ENCODE results near the gene TBC1D23. TPM values are rescaled to one million over a fixed set of nuclear protein-coding genes. Genes with fewer than 3 reads are reported as not detected.
"Not testable (repeated sequence)": the region's sequence is repeated elsewhere in the genome, so short reads cannot be mapped to it uniquely, and the experiment has no call there.

Gene TBC1D23
- total RNA-seq, 2 donors from 2014 or later, result 16.9 to 21.6 TPM

GRCh38 chr3:100245136-100245535, 15.7 kb upstream of the TBC1D23 start:
- H3K9me3 Mint-ChIP-seq, result no peaks in the 10 kb centered on the region
- H3K27ac Mint-ChIP-seq, result no peak overlapping the region
- ATAC-seq (no peak), DNase-seq (ENCODE audit: low spot score in 2 of 2) (no peak)
- no peaks in the 10 kb centered on the region for H3K36me3 Mint-ChIP-seq

DNA sequence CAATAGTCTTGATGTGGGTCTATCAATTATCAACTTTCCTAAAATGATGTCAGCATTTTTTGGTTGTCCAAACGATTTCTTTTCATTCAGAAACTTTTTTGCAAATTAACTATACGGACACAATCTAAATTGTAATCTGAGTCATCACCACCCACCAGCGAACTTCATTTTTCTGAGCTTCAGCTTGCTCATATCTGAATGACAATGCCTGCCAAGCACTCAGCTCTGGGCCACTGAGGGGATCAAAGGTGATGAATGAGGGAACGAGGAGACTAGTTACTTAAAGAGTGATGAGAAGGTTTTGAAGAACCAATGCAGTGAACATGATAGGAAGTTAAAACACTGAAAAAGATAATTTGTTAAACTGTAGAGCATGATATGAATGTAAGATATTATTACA, 14.9 kb upstream of the TBC1D23 start:
- peaks cover 0 to 6% of the 10 kb centered on the region in 2 donors for H3K36me3 Mint-ChIP-seq
- peak overlapping the region in 1 of 2 donors; percentile 41 for H3K27ac Mint-ChIP-seq
- peak in 1 of 2 donors; percentile 31 for DNase-seq (ENCODE audit: low spot score in 2 of 2)
- ATAC-seq, result peak in 1 of 2 donors; percentile 90
- no peaks in the 10 kb centered on the region for H3K9me3 Mint-ChIP-seq

DNA sequence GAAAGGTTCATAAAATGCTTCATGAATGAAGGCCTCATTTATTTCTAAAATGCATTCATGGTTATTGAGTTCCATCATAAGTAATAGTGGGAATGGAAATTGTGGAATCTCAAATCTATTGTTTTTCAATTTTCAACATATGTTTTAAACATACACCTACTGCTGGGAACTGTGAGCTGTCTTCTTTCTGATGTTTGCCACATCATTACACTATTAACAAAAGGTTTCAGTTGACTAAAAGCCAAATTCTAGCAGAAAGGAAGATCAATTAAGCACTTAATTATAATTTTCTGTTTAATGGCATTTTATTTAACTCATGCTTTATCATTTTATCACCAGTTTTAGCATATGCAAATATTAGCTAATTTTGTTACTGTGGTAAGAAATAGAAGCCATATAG, 13.8 kb upstream of the TBC1D23 start:
- Mint-ChIP-seq H3K9me3 (no peaks in the 10 kb centered on the region), H3K27ac (peak overlapping the region in 1 of 2 donors; percentile 34), H3K36me3 (peaks cover 0 to 6% of the 10 kb centered on the region in 2 donors)
- DNase-seq (ENCODE audit: low spot score in 2 of 2), result no peak
- ATAC-seq, result peak in 1 of 2 donors; percentile 70

GRCh38 chr3:100252001-100252400, 8.8 kb upstream of the TBC1D23 start:
- Mint-ChIP-seq H3K9me3 (no peaks in the 10 kb centered on the region), H3K27ac (no peak overlapping the region), H3K36me3 (peaks cover 0 to 6% of the 10 kb centered on the region in 2 donors)
- no peak for DNase-seq (ENCODE audit: low spot score in 2 of 2)
- no peak for ATAC-seq

GRCh38 chr3:100254168-100254777, 6.5 kb upstream of the TBC1D23 start:
- Mint-ChIP-seq H3K9me3 (no peaks in the 10 kb centered on the region), H3K36me3 (peaks cover 0 to 6% of the 10 kb centered on the region in 2 donors), H3K27ac (no peak overlapping the region)
- ATAC-seq, result peak; percentile 80 to 83
- peak in 1 of 2 donors; percentile 38 for DNase-seq (ENCODE audit: low spot score in 2 of 2)

- Mint-ChIP-seq H3K36me3 (peaks cover 15% of the 10 kb centered on the region in 2 donors), H3K9me3 (no peaks in the 10 kb centered on the region), H3K27ac (no peak overlapping the region)
- no peak for ATAC-seq
- DNase-seq (ENCODE audit: low spot score in 2 of 2), result no peak
These were observed 4.1 kb upstream of the TBC1D23 start for GRCh38 chr3:100256731-100257151.

GRCh38 chr3:100257586-100257985, 3.2 kb upstream of the TBC1D23 start:
- Mint-ChIP-seq H3K9me3 (no peaks in the 10 kb centered on the region), H3K36me3 (peaks cover 16 to 17% of the 10 kb centered on the region in 2 donors), H3K27ac (no peak overlapping the region)
- ATAC-seq, result no peak
- DNase-seq (ENCODE audit: low spot score in 2 of 2), result no peak

DNA sequence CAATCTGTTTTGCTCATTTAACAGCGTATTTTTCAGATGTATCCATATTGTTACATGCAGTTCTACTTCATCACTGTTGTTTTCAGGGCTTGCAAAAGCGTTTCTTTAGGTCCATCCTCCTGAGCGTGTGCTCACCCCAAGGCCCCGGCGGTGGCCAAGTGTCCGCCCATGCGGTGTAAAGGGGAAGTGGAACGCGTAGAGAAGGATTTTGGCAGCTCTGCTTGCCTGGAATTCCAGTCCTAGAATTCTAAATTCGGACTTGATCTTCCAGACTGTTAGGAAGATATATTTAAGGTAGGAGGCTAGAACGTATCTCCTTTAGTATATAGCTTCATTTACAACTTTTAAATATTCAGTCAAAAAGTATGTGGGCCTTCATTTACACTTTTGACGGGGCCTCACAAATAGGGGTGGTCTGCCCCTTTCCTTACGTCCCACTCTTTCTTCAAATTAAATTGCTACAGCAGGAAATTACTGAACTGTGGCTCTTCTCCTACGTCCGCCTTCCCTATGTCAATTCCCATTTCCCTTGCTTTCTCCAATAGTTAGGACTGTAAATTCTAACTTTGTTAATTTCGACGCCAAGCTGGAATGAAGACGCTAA, 609 bp upstream of the TBC1D23 start:
- no peak for DNase-seq (ENCODE audit: low spot score in 2 of 2)
- Mint-ChIP-seq H3K27ac (peak overlapping the region; percentile 92 to 97), H3K36me3 (peaks cover 16 to 17% of the 10 kb centered on the region in 2 donors), H3K9me3 (no peaks in the 10 kb centered on the region)
- ATAC-seq, result no peak

DNA sequence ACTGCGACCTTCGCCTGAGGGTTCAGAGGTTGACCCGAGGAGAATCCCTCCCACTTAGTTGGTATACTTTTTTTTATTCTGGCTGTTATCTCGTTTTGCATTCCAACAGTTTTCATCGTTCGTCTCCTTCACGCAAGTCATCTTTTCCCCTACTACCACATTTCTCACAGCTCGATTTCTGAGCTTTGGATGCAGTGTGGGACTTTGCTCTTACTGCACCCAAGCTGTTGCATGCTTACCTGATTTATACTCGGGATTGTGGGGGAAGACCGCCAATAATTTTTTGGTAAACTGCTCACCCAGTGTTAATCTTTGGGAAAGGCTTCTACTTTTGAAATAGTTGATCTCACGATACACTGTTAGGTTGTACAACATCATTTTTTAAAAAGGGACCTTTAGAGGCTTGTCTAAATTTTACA, 702 bp downstream of the TBC1D23 start:
- H3K27ac Mint-ChIP-seq, result peak overlapping the region; percentile 92 to 97
- ATAC-seq (no peak), DNase-seq (ENCODE audit: low spot score in 2 of 2) (no peak)
- H3K9me3 Mint-ChIP-seq, result no peaks in the 10 kb centered on the region
- H3K36me3 Mint-ChIP-seq, result peaks cover 16 to 17% of the 10 kb centered on the region in 2 donors

GRCh38 chr3:100262925-100263324, 2.1 kb downstream of the TBC1D23 start:
- DNase-seq (ENCODE audit: low spot score in 2 of 2); ATAC-seq; H3K27ac Mint-ChIP-seq; H3K9me3 Mint-ChIP-seq: not testable (repeated sequence)
- H3K36me3 Mint-ChIP-seq, result peaks cover 16 to 17% of the 10 kb centered on the region in 2 donors

DNA sequence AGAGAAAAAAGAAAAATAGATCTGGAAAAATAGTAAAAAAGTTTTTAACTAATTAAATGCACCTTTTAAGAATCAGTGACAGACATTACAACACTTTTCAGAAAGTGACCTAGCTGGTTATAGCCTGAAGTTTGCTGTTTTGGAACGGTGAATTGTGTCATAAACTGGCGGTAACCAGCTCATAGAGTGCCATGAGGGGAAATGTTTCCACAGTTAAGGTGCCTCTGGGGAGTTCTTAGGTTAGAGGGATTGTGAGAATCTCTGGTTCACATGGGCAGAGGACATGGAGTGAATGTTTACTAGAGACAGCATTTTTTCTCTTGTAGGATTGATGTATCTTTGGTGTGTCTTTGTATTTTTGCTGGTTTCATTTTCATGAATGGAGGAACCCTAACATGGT, 2.8 kb downstream of the TBC1D23 start:
- Mint-ChIP-seq H3K9me3 (no peaks in the 10 kb centered on the region), H3K36me3 (peaks cover 16 to 17% of the 10 kb centered on the region in 2 donors), H3K27ac (peak overlapping the region in 1 of 2 donors; percentile 48)
- DNase-seq (ENCODE audit: low spot score in 2 of 2) (no peak), ATAC-seq (no peak)

DNA sequence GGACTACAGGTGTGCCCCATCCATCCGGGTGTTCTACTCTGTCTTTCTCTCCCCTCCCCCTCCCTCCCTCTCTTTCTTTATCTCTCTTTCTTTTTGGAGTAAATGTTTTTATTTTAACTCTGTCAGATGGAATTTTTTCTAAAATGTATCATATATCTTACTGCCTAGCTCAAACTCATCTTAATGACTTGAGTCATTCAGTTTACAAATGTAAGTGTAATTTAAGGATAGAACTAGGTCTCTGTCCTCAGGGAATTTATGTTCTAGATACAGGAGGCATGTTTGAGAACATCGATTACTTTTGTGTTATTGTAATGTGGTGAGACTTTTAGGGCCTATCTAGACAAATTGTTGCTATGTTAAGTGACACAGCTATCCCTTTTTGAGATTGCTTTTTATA, 3.5 kb downstream of the TBC1D23 start:
- ATAC-seq (no peak), DNase-seq (ENCODE audit: low spot score in 2 of 2) (no peak)
- H3K36me3 Mint-ChIP-seq, result peaks cover 16 to 17% of the 10 kb centered on the region in 2 donors
- H3K27ac Mint-ChIP-seq, result peak overlapping the region; percentile 30 to 48
- H3K9me3 Mint-ChIP-seq, result no peaks in the 10 kb centered on the region

- no peak overlapping the region for H3K27ac Mint-ChIP-seq
- H3K36me3 Mint-ChIP-seq, result peaks cover 16 to 17% of the 10 kb centered on the region in 2 donors
- H3K9me3 Mint-ChIP-seq, result no peaks in the 10 kb centered on the region
- ATAC-seq (no peak), DNase-seq (ENCODE audit: low spot score in 2 of 2) (no peak)
These were observed 4.2 kb downstream of the TBC1D23 start for GRCh38 chr3:100265016-100265415.

- Mint-ChIP-seq H3K9me3 (no peaks in the 10 kb centered on the region), H3K36me3 (peaks cover 3% of the 10 kb centered on the region in 2 donors), H3K27ac (no peak overlapping the region)
- DNase-seq (ENCODE audit: low spot score in 2 of 2) (no peak), ATAC-seq (no peak)
These were observed 5.7 kb downstream of the TBC1D23 start for GRCh38 chr3:100266531-100266930.

DNA sequence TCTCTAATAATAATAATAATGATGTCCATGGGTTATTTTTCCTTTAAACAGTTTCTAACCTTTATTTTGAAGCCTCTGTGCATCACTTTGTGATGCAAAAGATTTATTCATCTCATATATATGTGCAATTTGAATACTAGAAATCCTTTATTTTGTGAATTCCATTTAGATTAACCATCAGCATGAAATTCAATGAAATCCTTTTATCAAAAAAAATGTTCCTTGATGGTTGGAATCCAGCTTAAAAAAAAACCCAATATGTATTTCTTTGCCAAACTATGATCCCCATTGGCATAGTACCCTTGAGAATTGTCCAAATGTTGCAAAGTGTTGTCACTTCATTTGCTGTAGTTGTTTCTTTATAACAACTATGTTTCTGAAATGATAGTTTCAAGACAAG, 7.4 kb downstream of the TBC1D23 start:
- H3K36me3 Mint-ChIP-seq, result no peaks in the 10 kb centered on the region
- H3K27ac Mint-ChIP-seq, result no peak overlapping the region
- no peaks in the 10 kb centered on the region for H3K9me3 Mint-ChIP-seq
- ATAC-seq (no peak), DNase-seq (ENCODE audit: low spot score in 2 of 2) (no peak)

- no peak for DNase-seq (ENCODE audit: low spot score in 2 of 2)
- H3K9me3 Mint-ChIP-seq, result no peaks in the 10 kb centered on the region
- H3K27ac Mint-ChIP-seq, result no peak overlapping the region
- ATAC-seq, result no peak
- H3K36me3 Mint-ChIP-seq, result no peaks in the 10 kb centered on the region
These were observed 8.2 kb downstream of the TBC1D23 start for GRCh38 chr3:100269001-100269400.

DNA sequence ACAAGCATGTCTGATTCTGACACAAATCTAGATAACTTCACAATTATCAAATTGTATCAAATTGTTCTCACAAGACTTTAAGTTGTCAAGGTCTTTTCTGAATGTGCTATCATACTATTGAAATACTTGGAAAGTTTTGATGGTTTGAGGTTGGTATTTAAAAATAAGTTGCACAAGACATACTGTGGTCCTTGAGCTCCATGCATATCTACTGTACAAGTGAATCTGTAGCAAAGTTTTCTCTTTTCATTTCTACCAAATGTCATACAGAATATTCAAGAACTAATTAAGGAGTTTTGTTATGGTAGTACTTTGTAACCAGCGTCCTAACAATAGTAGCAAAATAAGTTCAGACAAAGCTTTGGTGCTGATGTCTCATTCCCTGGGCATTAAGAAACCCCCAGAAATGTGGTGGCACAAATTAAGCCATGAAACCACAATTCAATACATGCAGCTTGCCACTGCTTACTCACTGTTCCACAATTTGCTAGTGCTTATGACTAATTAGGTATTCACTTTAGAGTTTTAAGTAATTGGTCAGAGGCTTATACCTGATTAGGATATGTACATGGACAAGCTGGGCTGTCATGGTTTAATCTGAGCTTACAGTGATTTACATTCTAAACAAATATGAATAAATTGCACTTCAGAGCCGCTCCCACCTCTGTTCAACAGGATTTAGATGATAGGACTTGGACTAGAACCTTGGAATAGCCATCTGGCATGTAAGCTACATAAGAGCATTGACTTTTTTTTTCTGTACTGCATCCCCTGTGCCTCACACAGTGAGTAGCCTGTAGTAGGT, 8.8 kb downstream of the TBC1D23 start:
- peak overlapping the region; percentile 0 to 56 for H3K27ac Mint-ChIP-seq
- peak in 1 of 2 donors; percentile 21 for DNase-seq (ENCODE audit: low spot score in 2 of 2)

More for the DNA sequence above, 8.8 kb downstream of the TBC1D23 start:
- Mint-ChIP-seq H3K9me3 (no peaks in the 10 kb centered on the region), H3K36me3 (no peaks in the 10 kb centered on the region)
- peak; percentile 88 to 92 for ATAC-seq
